Transverse colon (tissue), 4 donors: ENCODE data around the gene PIM2. TPM values are rescaled to one million over a fixed set of nuclear protein-coding genes. Genes with fewer than 3 reads are reported as not detected.
A peak's percentile ranks its signal among the peaks of the same experiment; 100 is the strongest.

Experiments used
- DNase-seq: peaks from one replicate; pipeline ENCODE4 v3.0.0-alpha.2; 2019
- H3K27ac ChIP-seq, 4 donors: fragments of 200-600 bp; sonication (generic); 2 replicates each; pipeline ENCODE4 v1.5.1; 2016 to 2018; ENCODE audit warnings: inconsistent platforms in 4 of 4
- H3K27me3 ChIP-seq: fragments of 200-600 bp; sonication (generic); 2 replicates; pipeline ENCODE4 v1.5.1; 2017; ENCODE audit warnings: inconsistent platforms
- H3K36me3 ChIP-seq, 4 donors: fragments of 200-600 bp; sonication (generic); 2 replicates each; pipeline ENCODE4 v1.5.1; 2017 to 2019; ENCODE audit warnings: inconsistent platforms in 4 of 4
- H3K4me1 ChIP-seq, 4 donors: fragments of 200-600 bp; sonication (generic); 2 replicates each; pipeline ENCODE4 v1.5.1; 2017 to 2020; ENCODE audit warnings: inconsistent platforms in 4 of 4
- H3K4me3 ChIP-seq, 4 donors: fragments of 200-600 bp; sonication (generic); 1 replicate in 1 of 4; 2 replicates in 3 of 4; pipeline versions ENCODE4 v1.5.1 to v1.6.1; 2017 to 2019; ENCODE audit warnings: inconsistent platforms in 4 of 4
- H3K9me3 ChIP-seq, 2 donors: fragments of 200-600 bp; sonication (generic); 2 replicates each; pipeline ENCODE4 v1.5.1; 2017 to 2019; ENCODE audit warnings: inconsistent platforms in 2 of 2
- EP300 ChIP-seq: sonication (generic); formaldehyde crosslinking; IDR thresholded peaks from one replicate; pipeline ENCODE4 v1.6.1; 2017; ENCODE audit warnings: antibody characterized with exemption, low read depth
- POLR2A ChIP-seq: fragments of 450-650 bp; IDR thresholded peaks from one replicate; pipeline ENCODE4 v1.6.1; 2016; ENCODE audit warnings: antibody characterized with exemption, mild to moderate bottlenecking, moderate library complexity
- POLR2AphosphoS5 ChIP-seq, 3 donors: sonication (generic); formaldehyde crosslinking; IDR thresholded peaks; one replicate each; pipeline ENCODE4 v1.6.1; 2016; ENCODE audit warnings: antibody characterized with exemption in 3 of 3
- WGBS, 2 donors: methylation state at CpG; one replicate each; pipeline ENCODE4 v1.1.5; 2018; ENCODE audit warnings: low coverage in 1 of 2; 5-methylcytosine and 5-hydroxymethylcytosine counted together
- in situ Hi-C, 4 donors: fragments of 200-750 bp; cut with MboI; loops; one replicate each; pipeline versions ENCODE4 v1.15.0 to v1.15.1; 2017; ENCODE audit warnings: low sequenced_read_pairs in 3 of 4, low pct_ligation_motif_present in 1 of 4, low pct_unique_long_range_greater_than_20kb in 1 of 4
- intact Hi-C: fragments of 100-400 bp; cut with DNase I; formaldehyde crosslinking; loops from one replicate; pipeline ENCODE4 v1.15.1; 2023; ENCODE audit warnings: low total_unique reads
- total RNA-seq, 4 donors: library from RNA; depleted of rRNA; stranded (reverse); fragments of >200 nt; gene quantifications; one replicate each; pipeline ENCODE4 v1.1.0, GENCODE V29; 2016
- TF ChIP-seq, protein P1 (sequence below), 5 experiments: fragments of 200-600 bp in 3 of 5; fragments of 450-650 bp in 2 of 5; sonication (generic) in 3 of 5; IDR thresholded peaks; 1 replicate in 2 of 5; 2 replicates in 3 of 5; pipeline ENCODE4 v1.5.1; 2016 to 2017; ENCODE audit warnings: antibody characterized with exemption in 5 of 5, inconsistent platforms in 3 of 5, mild to moderate bottlenecking in 2 of 5, moderate library complexity in 1 of 5

Gene PIM2
- total RNA-seq, 4 donors from 2014 or later: 11.2 to 50.7 (median 20.6) TPM; not detected in 1

DNA sequence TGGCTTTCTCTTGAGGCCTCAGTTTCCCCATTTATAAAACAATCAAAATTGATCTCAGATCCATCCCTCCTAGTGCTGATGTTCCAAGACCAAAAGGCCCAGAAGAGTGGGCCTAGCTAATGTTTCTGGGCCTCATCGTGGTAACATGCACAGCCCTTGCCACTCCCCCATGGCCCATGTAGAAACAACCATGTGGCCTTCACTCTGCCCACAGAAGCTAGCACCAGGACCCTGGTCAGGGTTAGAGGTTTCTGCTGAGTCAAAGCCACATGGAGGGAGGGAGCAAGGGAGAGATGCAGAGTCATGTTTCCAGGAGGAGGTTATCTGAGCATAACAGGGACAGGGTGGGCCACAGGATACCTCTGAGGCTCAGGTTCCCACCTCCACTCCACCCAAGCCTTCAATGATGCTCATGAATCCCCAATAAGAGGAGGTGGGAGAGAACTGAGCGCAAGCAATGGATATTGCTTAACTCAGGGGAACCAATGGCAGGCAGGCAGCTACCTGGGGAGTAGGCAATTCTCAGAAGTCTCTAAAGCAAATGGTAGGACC lies 21.7 kb upstream of the PIM2 start:
- in situ Hi-C loops (no loop called here), intact Hi-C loops (no loop called here)
- peaks cover 0 to 27% (median 1%) of the 10 kb centered on the region in 4 donors for H3K4me1 ChIP-seq

GRCh38 chrX:48939524-48940228 lies 20.9 kb upstream of the PIM2 start:
- WGBS, 2 donors: 65% methylated on average over 3 of the region's 3 CpGs; no CpG with 5 or more reads in 1 of the 2 donors
- Histone ChIP-seq H3K27me3 (no peaks in the 10 kb centered on the region), H3K27ac (peak overlapping the region; percentile 24 to 72 (median 58)), H3K9me3 (no peaks in the 10 kb centered on the region), H3K4me1 (peaks cover 0 to 26% (median 1%) of the 10 kb centered on the region in 4 donors), H3K4me3 (no peak overlapping the region), H3K36me3 (no peaks in the 10 kb centered on the region)
- in situ Hi-C loops (no loop called here), intact Hi-C loops (no loop called here)
- TF ChIP-seq EP300 (no peak), POLR2A (no peak), POLR2AphosphoS5 (IDR thresholded peaks at IDR 0.05) (peak in 1 of 3 donors; percentile 32)
- TF ChIP-seq, protein P1, sequence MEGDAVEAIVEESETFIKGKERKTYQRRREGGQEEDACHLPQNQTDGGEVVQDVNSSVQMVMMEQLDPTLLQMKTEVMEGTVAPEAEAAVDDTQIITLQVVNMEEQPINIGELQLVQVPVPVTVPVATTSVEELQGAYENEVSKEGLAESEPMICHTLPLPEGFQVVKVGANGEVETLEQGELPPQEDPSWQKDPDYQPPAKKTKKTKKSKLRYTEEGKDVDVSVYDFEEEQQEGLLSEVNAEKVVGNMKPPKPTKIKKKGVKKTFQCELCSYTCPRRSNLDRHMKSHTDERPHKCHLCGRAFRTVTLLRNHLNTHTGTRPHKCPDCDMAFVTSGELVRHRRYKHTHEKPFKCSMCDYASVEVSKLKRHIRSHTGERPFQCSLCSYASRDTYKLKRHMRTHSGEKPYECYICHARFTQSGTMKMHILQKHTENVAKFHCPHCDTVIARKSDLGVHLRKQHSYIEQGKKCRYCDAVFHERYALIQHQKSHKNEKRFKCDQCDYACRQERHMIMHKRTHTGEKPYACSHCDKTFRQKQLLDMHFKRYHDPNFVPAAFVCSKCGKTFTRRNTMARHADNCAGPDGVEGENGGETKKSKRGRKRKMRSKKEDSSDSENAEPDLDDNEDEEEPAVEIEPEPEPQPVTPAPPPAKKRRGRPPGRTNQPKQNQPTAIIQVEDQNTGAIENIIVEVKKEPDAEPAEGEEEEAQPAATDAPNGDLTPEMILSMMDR (IDR thresholded peaks at IDR 0.05): no peak
- peak; percentile 33 for DNase-seq

More for the DNA sequence above, 21.7 kb upstream of the PIM2 start:
- Histone ChIP-seq H3K36me3 (no peaks in the 10 kb centered on the region), H3K9me3 (no peaks in the 10 kb centered on the region), H3K4me3 (no peak overlapping the region), H3K27ac (peak overlapping the region; percentile 24 to 72 (median 58)), H3K27me3 (no peaks in the 10 kb centered on the region)
- TF ChIP-seq POLR2A: no peak
- TF ChIP-seq, protein P1 (IDR thresholded peaks at IDR 0.05): no peak
- no peak for TF ChIP-seq POLR2AphosphoS5 (IDR thresholded peaks at IDR 0.05)
- no peak for TF ChIP-seq EP300
- 83% methylated on average over 2 of the region's 2 CpGs; no CpG with 5 or more reads in 1 of the 2 donors for WGBS, 2 donors
- no peak for DNase-seq

DNA sequence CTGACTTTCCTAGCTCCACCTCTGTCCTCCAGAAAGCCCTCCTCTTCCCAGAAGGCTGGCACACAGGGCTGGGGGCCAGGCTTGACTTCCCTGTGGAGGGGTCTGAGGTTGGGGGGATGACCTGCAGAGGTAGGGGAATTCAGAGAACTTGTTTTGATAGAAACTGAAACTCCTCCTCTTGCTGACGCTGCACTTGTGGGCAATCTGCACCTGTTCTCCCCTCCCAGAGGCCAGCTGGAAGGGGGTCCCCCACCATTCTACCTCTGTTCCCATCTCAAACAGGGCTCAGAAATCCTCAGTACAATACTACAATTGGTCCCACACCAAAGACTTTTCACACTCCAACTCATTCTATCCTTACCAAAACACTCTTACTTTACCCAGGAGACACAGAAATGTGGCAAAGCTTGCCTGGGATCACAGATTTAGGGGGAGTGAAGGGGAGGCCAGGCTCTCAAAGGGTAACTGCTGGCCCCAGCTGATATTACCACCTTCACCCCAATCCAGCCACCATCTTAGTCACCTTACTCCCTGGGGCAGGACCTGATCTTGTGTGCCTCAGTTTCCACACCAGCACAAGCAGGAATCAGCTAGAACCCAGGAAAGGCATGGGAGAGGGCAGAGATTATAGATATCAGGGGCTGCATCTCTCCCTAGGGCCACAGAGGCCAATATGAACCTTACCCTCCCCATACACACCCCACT lies 20.0 kb upstream of the PIM2 start:
- Histone ChIP-seq H3K4me3 (no peak overlapping the region), H3K27me3 (no peaks in the 10 kb centered on the region), H3K27ac (peak overlapping the region; percentile 13 to 72 (median 58)), H3K36me3 (no peaks in the 10 kb centered on the region), H3K9me3 (no peaks in the 10 kb centered on the region), H3K4me1 (peaks cover 0 to 26% (median 1%) of the 10 kb centered on the region in 4 donors)
- intact Hi-C loops (no loop called here), in situ Hi-C loops (no loop called here)
- WGBS, 2 donors: 50 to 60% methylated on average over 1 of the region's 1 CpG
- TF ChIP-seq POLR2AphosphoS5 (IDR thresholded peaks at IDR 0.05) (peak in 1 of 3 donors; percentile 33), EP300 (no peak)
- peak; percentile 69 for DNase-seq

GRCh38 chrX:48937054-48937907 lies 18.5 kb upstream of the PIM2 start:
- Histone ChIP-seq H3K4me3 (no peak overlapping the region), H3K9me3 (no peaks in the 10 kb centered on the region), H3K27ac (peak overlapping the region; percentile 58 to 72 (median 60)), H3K27me3 (no peaks in the 10 kb centered on the region), H3K36me3 (no peaks in the 10 kb centered on the region), H3K4me1 (peaks cover 0 to 26% (median 1%) of the 10 kb centered on the region in 4 donors)
- whole genome bisulfite sequencing, 2 donors: 35% methylated on average over 9 of the region's 9 CpGs; no CpG with 5 or more reads in 1 of the 2 donors
- in situ Hi-C loops: no loop called here
- intact Hi-C loops: no loop called here
- DNase-seq: peak; percentile 84
- TF ChIP-seq POLR2AphosphoS5 (IDR thresholded peaks at IDR 0.05): peak in 2 of 3 donors; percentile 13 to 40
- no peak for TF ChIP-seq EP300
